Pancreas (tissue), 10 donors: ENCODE results near the gene EFCAB13. TPM values are rescaled to one million over a fixed set of nuclear protein-coding genes. Genes with fewer than 3 reads are reported as not detected.

Experiments used
- ATAC-seq, 4 donors: fragments of 200-7000 bp; cut with Tn5 transposase; one replicate each; pipeline versions ENCODE4 v1.8.0 to v1.9.1; 2020; ENCODE audit warnings: mild to moderate bottlenecking in 4 of 4, moderate library complexity in 4 of 4
- DNase-seq, 6 donors: peaks; one replicate each; pipeline ENCODE4 v3.0.0-alpha.2; 2020
- FAIRE-seq: peaks from 2 replicates; lab custom pipeline; 2012; peaks lifted over from hg19 to GRCh38; lab: Jason Lieb, UNC
- H3K27ac ChIP-seq, 4 donors: fragments of 200-600 bp; sonication (generic); 1 replicate in 3 of 4; 2 replicates in 1 of 4; pipeline versions ENCODE4 v1.5.0 to v1.8.0; 2020
- H3K27me3 ChIP-seq, 4 donors: fragments of 200-600 bp; one replicate each; pipeline ENCODE4 v1.8.0; 2021
- H3K36me3 ChIP-seq, 3 donors: fragments of 200-600 bp; sonication (generic) in 1 of 3; one replicate each; pipeline versions ENCODE4 v1.5.0 to v1.8.0; 2020 to 2021
- H3K4me1 ChIP-seq, 3 donors: fragments of 200-600 bp; one replicate each; pipeline ENCODE4 v1.8.0; 2021
- H3K4me3 ChIP-seq, 4 donors: fragments of 200-600 bp; sonication (generic) in 2 of 4; one replicate each; pipeline versions ENCODE4 v1.5.0 to v1.8.0; 2020 to 2021
- H3K9me3 ChIP-seq, 4 donors: fragments of 200-600 bp; one replicate each; pipeline ENCODE4 v1.8.0; 2021
- CTCF ChIP-seq, 4 donors: fragments of 200-600 bp; sonication (generic) in 3 of 4; IDR thresholded peaks; one replicate each; pipeline versions ENCODE4 v1.5.0 to v1.8.0; 2021; ENCODE audit warnings: antibody characterized with exemption in 4 of 4
- WGBS, 2 donors: extraction: QIAGEN DNeasy Blood & Tissue Kit; methylation state at CpG; one replicate each; pipeline ENCODE4 v1.1.7; 2013; 5-methylcytosine and 5-hydroxymethylcytosine counted together
- intact Hi-C, 3 donors: fragments of 100-400 bp; cut with DNase I; formaldehyde crosslinking; loops; one replicate each; pipeline versions ENCODE4 v1.11.1 to v1.14.2; 2022
- polyA plus RNA-seq, 2 donors: library from polyadenylated mRNA; stranded (reverse); fragments of 200-250 nt; gene quantifications; one replicate each; pipeline ENCODE4 v1.2.3, GENCODE V29; 2013
- total RNA-seq, 6 donors: library from RNA; stranded (reverse); fragmentation: NEBNext Ultra II Directional in 4 of 6; extraction: Animal tissue kit (Norgen Biotek cat#: 25700) in 4 of 6; gene quantifications; one replicate each; pipeline versions ENCODE4 v1.2.1 to v1.2.4, GENCODE V29; 2021 to 2023
- donor health status: healthy with polysubstance abuse.
- donor health status: DM: no; HTN: no; CAD: no; lungs with moderate emphysema.
- donor health status: DM: no; HTN: no; CAD: no.
- donor health status: control.
- donor health status: control.
- donor health status: Bipolar disorder and iron deficiency.
- donor health status: DM: yes; HTN: yes; CAD: no.
- donor health status: DM: no; HTN: no; CAD: no.
- donor health status: DM: no; HTN: no; CAD: no.
- donor health status: DM: yes; HTN: yes; CAD: no.

The EFCAB13 gene
- total and polyA plus RNA-seq, 8 donors = 0.46 to 6.7 (median 1.9) TPM

- Histone ChIP-seq H3K27me3 (no peaks in the 10 kb centered on the region), H3K4me3 (no peak overlapping the region), H3K36me3 (no peaks in the 10 kb centered on the region), H3K4me1 (peaks cover 5 to 18% (median 11%) of the 10 kb centered on the region in 3 donors), H3K27ac (no peak overlapping the region), H3K9me3 (no peaks in the 10 kb centered on the region)
- no peak for FAIRE-seq
- no peak for TF ChIP-seq CTCF (IDR thresholded peaks at IDR 0.05)
- intact Hi-C loops = no loop called here
- ATAC-seq = no peak
- DNase-seq = no peak
- WGBS, 2 donors = 85 to 90% methylated on average over 14 of the region's 14 CpGs
Measured at GRCh38 chr17:47280072-47280811, 43.5 kb upstream of the EFCAB13 start.

DNA sequence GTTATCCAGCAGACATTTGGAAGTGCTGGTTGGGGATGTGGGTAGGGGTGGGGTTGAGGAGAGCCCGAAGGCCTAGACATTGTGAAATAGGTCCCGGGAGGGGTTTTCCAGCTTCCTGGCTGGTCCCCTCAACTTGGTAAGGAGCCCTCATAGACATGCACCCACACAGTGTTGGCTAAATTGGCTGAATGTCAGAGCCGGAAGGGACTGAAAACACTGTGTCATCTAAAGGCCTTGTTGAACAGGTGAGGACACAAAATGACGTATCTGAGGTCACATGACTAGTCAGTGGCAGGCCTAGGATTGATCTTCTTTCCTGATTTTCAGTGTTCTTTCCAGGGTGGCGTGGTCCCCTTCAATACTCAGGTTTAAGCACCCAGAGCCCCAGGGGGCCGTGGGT lies 42.5 kb upstream of the EFCAB13 start:
- TF ChIP-seq CTCF (IDR thresholded peaks at IDR 0.05) = no peak
- WGBS, 2 donors = 85 to 92% methylated on average over 6 of the region's 6 CpGs
- Histone ChIP-seq H3K36me3 (no peaks in the 10 kb centered on the region), H3K9me3 (no peaks in the 10 kb centered on the region), H3K27ac (no peak overlapping the region), H3K4me3 (no peak overlapping the region), H3K4me1 (peaks cover 0 to 8% (median 8%) of the 10 kb centered on the region in 3 donors), H3K27me3 (no peaks in the 10 kb centered on the region)
- FAIRE-seq (no peak), DNase-seq (no peak), ATAC-seq (no peak)
- intact Hi-C loops = no loop called here

DNA sequence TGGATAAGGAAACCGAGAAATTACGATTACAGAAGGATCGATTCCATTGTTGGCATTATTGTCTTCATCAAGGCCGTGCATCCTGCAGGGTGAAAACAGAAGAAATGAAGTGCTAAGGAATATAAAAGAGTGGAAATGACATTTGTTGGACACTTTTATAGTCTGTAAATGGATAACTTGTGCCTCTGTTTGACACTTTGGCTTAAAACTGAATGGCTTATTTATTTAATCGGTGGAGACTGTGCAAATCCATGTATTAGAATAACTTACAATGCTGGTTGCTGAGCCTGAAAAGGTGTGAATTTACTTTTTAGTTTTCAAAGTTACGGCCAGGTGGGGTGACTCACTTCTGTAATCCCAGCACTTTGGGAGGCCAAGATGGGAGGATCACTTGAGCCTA lies 38.8 kb upstream of the EFCAB13 start:
- no peaks in the 10 kb centered on the region for H3K9me3 ChIP-seq
- H3K4me3 ChIP-seq = no peak overlapping the region
- FAIRE-seq = no peak
- intact Hi-C loops = no loop called here
- no peaks in the 10 kb centered on the region for H3K36me3 ChIP-seq
- no peak for ATAC-seq
- TF ChIP-seq CTCF (IDR thresholded peaks at IDR 0.05) = no peak
- no peaks in the 10 kb centered on the region for H3K27me3 ChIP-seq
- WGBS, 2 donors = 69 to 72% methylated on average over 6 of the region's 6 CpGs
- no peaks in the 10 kb centered on the region for H3K4me1 ChIP-seq
- H3K27ac ChIP-seq = no peak overlapping the region
- DNase-seq = no peak

DNA sequence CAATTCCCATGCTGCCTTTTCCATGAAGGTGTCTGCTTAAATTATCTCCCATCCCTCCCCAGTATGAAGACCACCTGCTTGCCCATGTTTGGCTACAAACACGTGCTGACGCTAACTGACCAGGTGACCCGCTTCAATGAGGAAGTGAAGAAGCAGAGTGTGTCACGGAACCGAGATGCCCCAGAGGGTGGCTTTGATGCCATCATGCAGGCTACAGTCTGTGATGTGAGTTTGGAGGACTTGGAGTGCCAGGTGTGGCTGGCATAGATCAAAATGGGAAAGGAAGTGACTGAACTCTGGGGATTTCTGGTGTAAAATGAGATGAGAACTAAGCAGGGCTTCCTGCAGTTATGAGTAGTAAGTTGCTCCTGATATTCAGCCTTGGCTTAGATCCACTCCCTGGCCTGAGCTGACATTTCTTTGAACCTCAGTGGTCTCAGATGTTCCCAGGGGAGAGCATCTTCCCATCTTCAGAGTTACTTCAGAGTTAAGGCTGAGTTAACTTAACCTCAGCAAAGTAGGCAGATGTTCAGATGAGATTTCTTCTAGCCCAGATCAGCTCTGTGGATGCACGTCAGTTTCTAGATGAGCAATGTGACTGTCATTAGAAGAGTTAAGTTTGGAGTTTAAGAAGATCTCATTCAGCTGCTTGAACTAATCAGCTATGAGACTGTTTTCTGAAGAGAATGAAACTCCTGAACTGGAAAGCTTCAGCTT lies 37.4 kb upstream of the EFCAB13 start:
- ATAC-seq = no peak
- intact Hi-C loops = no loop called here
- Histone ChIP-seq H3K4me3 (no peak overlapping the region), H3K27me3 (no peaks in the 10 kb centered on the region), H3K4me1 (no peaks in the 10 kb centered on the region), H3K9me3 (no peaks in the 10 kb centered on the region), H3K27ac (no peak overlapping the region), H3K36me3 (no peaks in the 10 kb centered on the region)
- no peak for DNase-seq
- no peak for TF ChIP-seq CTCF (IDR thresholded peaks at IDR 0.05)
- no peak for FAIRE-seq
- 71 to 79% methylated on average over 6 of the region's 6 CpGs for WGBS, 2 donors

- Histone ChIP-seq H3K36me3 (no peaks in the 10 kb centered on the region), H3K27ac (no peak overlapping the region)
- DNase-seq = no peak
Measured at GRCh38 chr17:47287068-47287467, 36.7 kb upstream of the EFCAB13 start.

More at GRCh38 chr17:47287068-47287467, 36.7 kb upstream of the EFCAB13 start:
- 77 to 89% methylated on average over 4 of the region's 4 CpGs for WGBS, 2 donors
- no peak overlapping the region for H3K4me3 ChIP-seq
- intact Hi-C loops = no loop called here
- H3K27me3 ChIP-seq = no peaks in the 10 kb centered on the region
- FAIRE-seq = no peak
- H3K9me3 ChIP-seq = no peaks in the 10 kb centered on the region
- no peak for TF ChIP-seq CTCF (IDR thresholded peaks at IDR 0.05)
- no peaks in the 10 kb centered on the region for H3K4me1 ChIP-seq
- ATAC-seq = no peak
